Adrenal gland (tissue), 12 donors: ENCODE data around the gene ARRB2. TPM values are rescaled to one million over a fixed set of nuclear protein-coding genes. Genes with fewer than 3 reads are reported as not detected.

Source experiments
- DNase-seq, 7 donors: peaks; one replicate each; pipeline ENCODE4 v3.0.0-alpha.2; 2019 to 2020
- H3K27ac ChIP-seq, 5 donors: fragments of 200-600 bp; sonication (generic) in 4 of 5; 1 replicate in 3 of 5; 2 replicates in 2 of 5; pipeline versions ENCODE4 v1.5.1 to v1.8.0; 2016 to 2020; ENCODE audit warnings: mild to moderate bottlenecking in 1 of 5
- H3K27me3 ChIP-seq: fragments of 200-600 bp; 2 replicates; pipeline ENCODE4 v1.8.0; 2021
- H3K36me3 ChIP-seq, 2 donors: fragments of 200-600 bp; replicated peaks in 1 of 2; 1 replicate in 1 of 2; 2 replicates in 1 of 2; pipeline versions ENCODE4 v1.5.1 to v1.8.0; 2018 to 2022
- H3K4me1 ChIP-seq, 2 donors: fragments of 200-600 bp; replicated peaks in 1 of 2; 1 replicate in 1 of 2; 2 replicates in 1 of 2; pipeline versions ENCODE4 v1.5.1 to v1.8.0; 2018 to 2021
- H3K4me3 ChIP-seq, 4 donors: fragments of 200-600 bp; sonication (generic) in 3 of 4; one replicate each; pipeline ENCODE4 v1.5.1; 2016 to 2018
- H3K9me3 ChIP-seq, 3 donors: fragments of 200-600 bp; sonication (generic) in 1 of 3; replicated peaks in 1 of 3; 1 replicate in 2 of 3; 2 replicates in 1 of 3; pipeline versions ENCODE4 v1.5.1 to v1.8.0; 2016 to 2021
- POLR2A ChIP-seq, 2 donors: fragments of 450-650 bp; IDR thresholded peaks; one replicate each; pipeline ENCODE4 v1.6.1; 2017; ENCODE audit warnings: antibody characterized with exemption in 2 of 2, mild to moderate bottlenecking in 2 of 2, moderate library complexity in 1 of 2
- WGBS, 4 donors: extraction: QIAGEN DNeasy Blood & Tissue Kit in 2 of 4; methylation state at CpG; one replicate each; pipeline versions ENCODE4 v1.1.5 to v1.1.7; 2013 to 2017; 5-methylcytosine and 5-hydroxymethylcytosine counted together
- intact Hi-C, 2 donors: fragments of 100-400 bp; cut with DNase I; formaldehyde crosslinking; loops; one replicate each; pipeline versions ENCODE4 v1.14.1 to v1.15.0; 2022 to 2023
- polyA plus RNA-seq, 3 donors: library from polyadenylated mRNA; stranded (reverse); fragments of 200-250 nt in 2 of 3; fragments of 350-450 nt in 1 of 3; fragmentation: Illumina TruSeq in 1 of 3; extraction: RNeasy Lipid Tissue Mini Kit (QIAGEN cat#74804) in 1 of 3; gene quantifications; one replicate each; pipeline ENCODE4 v1.2.3, GENCODE V29; 2013 to 2014
- total RNA-seq, 9 donors: library from RNA; depleted of rRNA in 4 of 9; stranded (reverse); fragments of >200 nt in 4 of 9; fragments of 120-200 nt in 1 of 9; fragmentation: NEBNext Ultra II Directional in 1 of 9; extraction: Animal tissue kit (Norgen Biotek cat#: 25700) in 1 of 9; gene quantifications; one replicate each; pipeline versions ENCODE4 v1.1.0 to v1.2.4, GENCODE V29; 2013 to 2023
- TF ChIP-seq, protein P1 (sequence below), 6 experiments: fragments of 450-650 bp in 4 of 6; fragments of 200-600 bp in 2 of 6; sonication (generic) in 1 of 6; IDR thresholded peaks; 1 replicate in 5 of 6; 2 replicates in 1 of 6; pipeline versions ENCODE4 v1.5.1 to v1.8.0; 2016 to 2021; ENCODE audit warnings: antibody characterized with exemption in 6 of 6, mild to moderate bottlenecking in 2 of 6, moderate library complexity in 1 of 6
- donor health status: healthy with polysubstance abuse.
- donor health status: Bipolar disorder and iron deficiency.
- donor health status: DM: yes; HTN: yes; CAD: no.
- donor health status: DM: no; HTN: no; CAD: no.
- donor health status: DM: no; HTN: no; CAD: no.
- donor health status: DM: yes; HTN: yes; CAD: no.

The ARRB2 gene
- total and polyA plus RNA-seq, 12 donors, result 14.6 to 130 (median 60.0) TPM

DNA sequence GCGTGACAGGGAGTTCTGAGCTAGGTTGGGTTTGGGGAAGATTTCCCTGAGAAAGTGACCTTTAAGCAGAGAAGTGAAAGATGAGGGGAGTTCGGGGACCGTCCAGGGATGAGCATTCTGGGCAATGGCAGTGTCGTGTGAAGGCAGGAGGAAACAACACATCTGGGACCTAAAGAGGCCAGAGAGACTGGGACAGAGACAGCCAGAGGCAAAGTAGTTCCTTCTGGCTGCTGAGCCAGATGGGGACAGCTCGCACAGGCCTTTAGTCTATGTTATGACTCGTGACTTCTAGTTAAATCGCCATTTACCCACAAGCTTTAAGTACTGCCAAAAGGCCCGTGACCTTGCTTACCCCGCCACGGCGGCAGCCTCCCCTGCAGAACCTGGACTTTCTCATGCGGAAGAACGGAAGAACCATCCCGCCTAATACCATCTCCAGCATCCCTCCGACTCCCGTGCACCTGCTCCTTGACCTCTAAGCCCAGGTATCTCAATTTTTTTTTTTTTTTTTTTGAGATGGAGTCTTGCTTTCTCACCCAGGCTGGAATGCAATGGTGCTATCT is 12.3 kb downstream of the ARRB2 start:
- 85 to 92% (median 86%) methylated on average over 16 of the region's 16 CpGs for WGBS, 4 donors
- DNase-seq, result no peak
- Histone ChIP-seq H3K4me3 (no peak overlapping the region), H3K4me1 (peaks cover 0 to 12% of the 10 kb centered on the region in 2 donors), H3K36me3 (peaks cover 0 to 14% of the 10 kb centered on the region in 2 donors), H3K9me3 (no peaks in the 10 kb centered on the region), H3K27ac (peak overlapping the region in 1 of 5 donors; percentile 13), H3K27me3 (no peaks in the 10 kb centered on the region)
- no peak for TF ChIP-seq POLR2A (IDR thresholded peaks at IDR 0.05)
- TF ChIP-seq, protein P1, sequence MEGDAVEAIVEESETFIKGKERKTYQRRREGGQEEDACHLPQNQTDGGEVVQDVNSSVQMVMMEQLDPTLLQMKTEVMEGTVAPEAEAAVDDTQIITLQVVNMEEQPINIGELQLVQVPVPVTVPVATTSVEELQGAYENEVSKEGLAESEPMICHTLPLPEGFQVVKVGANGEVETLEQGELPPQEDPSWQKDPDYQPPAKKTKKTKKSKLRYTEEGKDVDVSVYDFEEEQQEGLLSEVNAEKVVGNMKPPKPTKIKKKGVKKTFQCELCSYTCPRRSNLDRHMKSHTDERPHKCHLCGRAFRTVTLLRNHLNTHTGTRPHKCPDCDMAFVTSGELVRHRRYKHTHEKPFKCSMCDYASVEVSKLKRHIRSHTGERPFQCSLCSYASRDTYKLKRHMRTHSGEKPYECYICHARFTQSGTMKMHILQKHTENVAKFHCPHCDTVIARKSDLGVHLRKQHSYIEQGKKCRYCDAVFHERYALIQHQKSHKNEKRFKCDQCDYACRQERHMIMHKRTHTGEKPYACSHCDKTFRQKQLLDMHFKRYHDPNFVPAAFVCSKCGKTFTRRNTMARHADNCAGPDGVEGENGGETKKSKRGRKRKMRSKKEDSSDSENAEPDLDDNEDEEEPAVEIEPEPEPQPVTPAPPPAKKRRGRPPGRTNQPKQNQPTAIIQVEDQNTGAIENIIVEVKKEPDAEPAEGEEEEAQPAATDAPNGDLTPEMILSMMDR (IDR thresholded peaks at IDR 0.05), result no peak
- intact Hi-C loops, result no loop called here

DNA sequence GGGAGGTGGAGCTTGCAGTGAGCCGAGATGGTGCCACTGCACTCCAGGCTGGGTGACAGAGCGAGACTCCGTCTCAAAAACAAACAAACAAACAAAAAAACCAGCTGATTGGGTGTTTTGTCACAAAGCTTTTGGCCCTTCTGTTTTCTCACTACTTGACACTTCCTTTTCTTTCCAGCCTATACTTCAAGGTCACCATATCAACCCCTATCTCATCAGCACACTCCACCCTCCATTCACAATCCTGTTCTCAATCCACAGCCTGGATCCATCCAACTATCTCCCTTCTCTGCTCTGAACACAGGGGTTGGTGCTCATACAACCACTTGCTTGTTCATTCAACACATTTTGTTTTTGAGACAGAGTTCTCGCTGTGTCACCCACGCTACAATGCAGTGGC is 14.2 kb downstream of the ARRB2 start:
- DNase-seq, result no peak
- TF ChIP-seq, protein P1 (IDR thresholded peaks at IDR 0.05), result no peak
- no peak for TF ChIP-seq POLR2A (IDR thresholded peaks at IDR 0.05)
- no peak overlapping the region for H3K4me3 ChIP-seq
- no peaks in the 10 kb centered on the region for H3K27me3 ChIP-seq
- peaks cover 0 to 5% of the 10 kb centered on the region in 2 donors for H3K36me3 ChIP-seq
- no peak overlapping the region for H3K27ac ChIP-seq
- WGBS, 4 donors, result 79 to 85% (median 82%) methylated on average over 5 of the region's 5 CpGs
- H3K4me1 ChIP-seq, result peaks cover 0 to 12% of the 10 kb centered on the region in 2 donors
- no peaks in the 10 kb centered on the region for H3K9me3 ChIP-seq
- intact Hi-C loops, result no loop called here

DNA sequence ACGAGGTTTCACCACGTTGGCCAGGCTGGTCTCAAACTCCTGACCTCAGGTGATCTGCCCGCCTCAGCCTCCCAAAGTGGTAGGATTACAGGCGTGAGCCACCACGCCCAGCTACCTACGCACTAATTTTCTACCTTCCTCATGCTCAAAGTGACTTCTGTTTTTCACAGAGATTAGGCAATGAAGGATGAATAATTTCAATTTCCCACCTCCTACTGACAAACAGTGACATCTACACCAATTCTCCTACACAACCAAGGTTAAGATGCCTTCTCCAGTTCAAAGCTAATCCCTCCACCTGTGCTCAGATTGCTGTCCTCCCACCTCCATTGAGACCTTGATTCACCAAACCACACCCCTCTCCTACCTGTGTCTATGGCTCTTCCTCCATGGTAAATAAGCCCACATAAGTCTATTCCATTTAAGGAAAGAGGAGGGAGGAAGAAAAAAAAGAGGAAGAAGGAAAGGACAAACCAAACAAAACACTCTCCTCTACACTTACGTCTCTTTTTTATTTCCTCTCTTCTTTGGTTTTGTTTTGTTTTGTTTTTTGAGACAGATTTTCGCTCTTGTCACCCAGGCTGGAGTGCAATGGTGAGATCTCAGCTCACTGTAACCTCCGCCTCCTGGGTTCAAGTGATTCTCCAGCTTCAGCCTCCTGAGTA is 15.3 kb downstream of the ARRB2 start:
- Histone ChIP-seq H3K27me3 (no peaks in the 10 kb centered on the region), H3K4me1 (peaks cover 0 to 12% of the 10 kb centered on the region in 2 donors), H3K36me3 (no peaks in the 10 kb centered on the region), H3K9me3 (no peaks in the 10 kb centered on the region), H3K27ac (peak overlapping the region in 1 of 5 donors; percentile 52), H3K4me3 (no peak overlapping the region)
- WGBS, 4 donors, result 73 to 79% (median 77%) methylated on average over 9 of the region's 9 CpGs
- no peak for DNase-seq
- intact Hi-C loops, result no loop called here
- TF ChIP-seq, protein P1 (IDR thresholded peaks at IDR 0.05), result no peak
- TF ChIP-seq POLR2A (IDR thresholded peaks at IDR 0.05), result no peak

DNA sequence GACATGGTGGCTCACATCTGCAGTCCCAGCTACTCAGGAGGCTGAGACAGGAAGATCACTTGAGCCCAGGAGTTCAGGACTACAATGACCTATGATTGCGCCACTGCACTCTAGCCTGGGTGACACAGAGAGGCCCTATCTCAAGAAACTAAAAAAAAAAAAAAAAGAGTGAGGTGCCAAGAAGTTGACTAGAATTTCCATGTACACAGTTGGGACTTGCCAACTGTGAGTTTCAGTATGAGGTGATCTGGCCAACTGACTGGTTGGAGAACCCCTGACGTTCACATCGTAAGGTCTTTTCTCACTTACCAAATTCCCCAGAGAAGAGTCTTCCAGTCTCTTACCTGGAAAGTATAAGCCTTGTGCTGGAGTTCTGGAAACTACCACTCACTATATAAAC is 17.7 kb downstream of the ARRB2 start:
- 32 to 83% (median 39%) methylated on average over 2 to 3 of the region's 3 CpGs for WGBS, 4 donors
- intact Hi-C loops, result no loop called here

More for the DNA sequence above, 17.7 kb downstream of the ARRB2 start:
- no peaks in the 10 kb centered on the region for H3K27me3 ChIP-seq
- TF ChIP-seq, protein P1 (IDR thresholded peaks at IDR 0.05), result no peak
- no peak for TF ChIP-seq POLR2A (IDR thresholded peaks at IDR 0.05)
- peak in 6 of 7 donors; percentile 67 to 86 (median 75) for DNase-seq
- H3K4me1 ChIP-seq, result peaks cover 0 to 12% of the 10 kb centered on the region in 2 donors
- no peaks in the 10 kb centered on the region for H3K9me3 ChIP-seq
- H3K36me3 ChIP-seq, result no peaks in the 10 kb centered on the region
- H3K4me3 ChIP-seq, result no peak overlapping the region
- peak overlapping the region in 2 of 5 donors; percentile 5 to 72 for H3K27ac ChIP-seq
